ENCODE data around the gene WDR70. TPM values are rescaled to one million over a fixed set of nuclear protein-coding genes. Genes with fewer than 3 reads are reported as not detected.

Gene WDR70
- total RNA-seq, 2 donors from 2014 or later, result 34.2 to 36.1 TPM

DNA sequence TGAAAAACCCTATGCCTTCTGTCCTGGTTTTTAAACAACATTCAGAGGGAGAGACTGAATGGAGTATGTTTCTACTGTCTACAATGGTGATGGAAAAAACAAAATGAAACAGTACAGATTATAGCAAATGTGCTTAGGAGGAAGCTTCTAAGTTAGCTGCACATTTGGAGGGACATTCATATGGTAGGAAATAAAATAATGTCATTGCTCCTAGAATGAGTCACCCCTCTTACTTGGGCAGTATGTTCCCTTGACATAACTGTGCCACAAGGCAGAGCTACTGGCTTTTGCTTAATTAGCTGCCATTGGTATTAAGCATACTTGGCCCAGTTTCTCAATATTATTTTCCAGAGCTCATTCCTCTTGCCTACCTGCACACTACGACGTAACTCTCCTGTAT is 331.8 kb downstream of the WDR70 start:
- Mint-ChIP-seq H3K36me3 (ENCODE audit: low read depth) (no peaks in the 10 kb centered on the region), H3K9me3 (no peaks in the 10 kb centered on the region), H3K4me1 (no peaks in the 10 kb centered on the region), H3K4me3 (no peak overlapping the region), H3K27ac (no peak overlapping the region), H3K27me3 (ENCODE audit: insufficient read depth) (no peaks in the 10 kb centered on the region)
- no peak for DNase-seq
- H3K4me3 ChIP-seq (ENCODE audit: low read length), result no peak overlapping the region
- no peaks in the 10 kb centered on the region for H3K4me1 ChIP-seq (ENCODE audit: control insufficient read depth, insufficient read depth, low read length)
- TF ChIP-seq, protein P1, sequence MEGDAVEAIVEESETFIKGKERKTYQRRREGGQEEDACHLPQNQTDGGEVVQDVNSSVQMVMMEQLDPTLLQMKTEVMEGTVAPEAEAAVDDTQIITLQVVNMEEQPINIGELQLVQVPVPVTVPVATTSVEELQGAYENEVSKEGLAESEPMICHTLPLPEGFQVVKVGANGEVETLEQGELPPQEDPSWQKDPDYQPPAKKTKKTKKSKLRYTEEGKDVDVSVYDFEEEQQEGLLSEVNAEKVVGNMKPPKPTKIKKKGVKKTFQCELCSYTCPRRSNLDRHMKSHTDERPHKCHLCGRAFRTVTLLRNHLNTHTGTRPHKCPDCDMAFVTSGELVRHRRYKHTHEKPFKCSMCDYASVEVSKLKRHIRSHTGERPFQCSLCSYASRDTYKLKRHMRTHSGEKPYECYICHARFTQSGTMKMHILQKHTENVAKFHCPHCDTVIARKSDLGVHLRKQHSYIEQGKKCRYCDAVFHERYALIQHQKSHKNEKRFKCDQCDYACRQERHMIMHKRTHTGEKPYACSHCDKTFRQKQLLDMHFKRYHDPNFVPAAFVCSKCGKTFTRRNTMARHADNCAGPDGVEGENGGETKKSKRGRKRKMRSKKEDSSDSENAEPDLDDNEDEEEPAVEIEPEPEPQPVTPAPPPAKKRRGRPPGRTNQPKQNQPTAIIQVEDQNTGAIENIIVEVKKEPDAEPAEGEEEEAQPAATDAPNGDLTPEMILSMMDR (conservative IDR thresholded peaks at IDR 0.05), result no peak
- no peak overlapping the region for H3K27ac ChIP-seq (ENCODE audit: low read depth, low read length)
- no peaks in the 10 kb centered on the region for H3K36me3 ChIP-seq (ENCODE audit: control insufficient read depth, insufficient read depth, low read length)
- WGBS, 2 experiments (ENCODE audit: insufficient coverage in 1 of 2, insufficient read length in 1 of 2), result 92 to 100% methylated on average over 2 of the region's 2 CpGs
- H3K9me3 ChIP-seq (ENCODE audit: control insufficient read depth, low read length), result no peaks in the 10 kb centered on the region
- no peak overlapping the region for H3K9ac ChIP-seq (ENCODE audit: extremely low read depth, low read length, poor library complexity, severe bottlenecking)
- no peaks in the 10 kb centered on the region for H3K27me3 ChIP-seq (ENCODE audit: control insufficient read depth, insufficient read depth, low read length, poor library complexity, severe bottlenecking)

DNA sequence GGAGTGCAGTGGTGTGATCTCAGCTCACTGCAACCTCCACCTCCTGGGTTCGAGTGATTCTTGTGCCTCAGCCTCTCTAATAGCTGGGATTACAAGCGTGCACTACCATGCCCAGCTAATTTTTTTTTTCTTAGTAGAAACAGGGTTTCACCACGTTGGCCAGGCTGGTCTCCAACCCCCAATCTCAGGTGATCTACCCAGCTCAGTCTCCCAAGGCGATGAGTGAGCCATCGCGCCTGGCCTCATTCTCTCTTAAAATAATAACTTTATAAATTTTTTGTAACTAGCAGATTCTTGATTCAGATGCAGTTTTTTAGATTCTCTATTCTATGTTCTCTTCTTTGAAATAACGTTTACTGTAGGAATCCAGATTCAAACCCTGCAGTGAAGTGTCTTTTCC is 333.6 kb downstream of the WDR70 start:
- Histone ChIP-seq H3K4me1 (ENCODE audit: control insufficient read depth, insufficient read depth, low read length) (no peaks in the 10 kb centered on the region), H3K9ac (ENCODE audit: extremely low read depth, low read length, poor library complexity, severe bottlenecking) (no peak overlapping the region), H3K27ac (ENCODE audit: low read depth, low read length) (no peak overlapping the region), H3K36me3 (ENCODE audit: control insufficient read depth, insufficient read depth, low read length) (no peaks in the 10 kb centered on the region), H3K27me3 (ENCODE audit: control insufficient read depth, insufficient read depth, low read length, poor library complexity, severe bottlenecking) (no peaks in the 10 kb centered on the region), H3K4me3 (ENCODE audit: low read length) (no peak overlapping the region), H3K9me3 (ENCODE audit: control insufficient read depth, low read length) (no peaks in the 10 kb centered on the region)
- no peak for DNase-seq
- H3K27me3 Mint-ChIP-seq (ENCODE audit: insufficient read depth), result no peaks in the 10 kb centered on the region
- 87 to 100% methylated on average over 2 to 7 of the region's 7 CpGs for WGBS, 2 experiments (ENCODE audit: insufficient coverage in 1 of 2, insufficient read length in 1 of 2)
- TF ChIP-seq, protein P1 (conservative IDR thresholded peaks at IDR 0.05), result no peak
- no peaks in the 10 kb centered on the region for H3K36me3 Mint-ChIP-seq (ENCODE audit: low read depth)
- H3K4me3 Mint-ChIP-seq, result no peak overlapping the region
- H3K27ac Mint-ChIP-seq, result no peak overlapping the region
- H3K9me3 Mint-ChIP-seq, result no peaks in the 10 kb centered on the region
- peaks cover 4% of the 10 kb centered on the region for H3K4me1 Mint-ChIP-seq

DNA sequence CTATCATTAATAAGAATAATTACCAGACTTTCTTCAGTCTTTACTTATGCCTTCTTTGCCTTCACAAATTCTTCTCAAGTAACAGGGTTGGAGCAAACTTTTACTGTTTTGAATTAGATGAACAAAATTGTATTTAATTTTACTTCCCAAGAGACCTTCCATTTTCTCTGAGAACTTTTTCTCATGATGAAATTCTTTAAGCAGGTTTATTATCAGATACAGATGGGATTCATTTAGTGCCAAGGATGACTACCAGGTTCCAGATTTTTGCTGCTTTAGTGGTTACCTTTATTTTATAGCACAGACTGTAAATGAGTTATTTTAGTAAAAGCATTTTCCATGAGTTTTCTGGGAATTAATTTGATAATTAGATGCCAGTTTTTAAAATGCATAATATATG is 335.6 kb downstream of the WDR70 start:
- Mint-ChIP-seq H3K36me3 (ENCODE audit: low read depth) (no peaks in the 10 kb centered on the region), H3K27me3 (ENCODE audit: insufficient read depth) (no peaks in the 10 kb centered on the region), H3K4me1 (peaks cover 8% of the 10 kb centered on the region), H3K27ac (no peak overlapping the region), H3K4me3 (no peak overlapping the region), H3K9me3 (no peaks in the 10 kb centered on the region)
- TF ChIP-seq, protein P1 (conservative IDR thresholded peaks at IDR 0.05), result no peak
- Histone ChIP-seq H3K4me3 (ENCODE audit: low read length) (no peak overlapping the region), H3K27me3 (ENCODE audit: control insufficient read depth, insufficient read depth, low read length, poor library complexity, severe bottlenecking) (no peaks in the 10 kb centered on the region), H3K27ac (ENCODE audit: low read depth, low read length) (no peak overlapping the region), H3K4me1 (ENCODE audit: control insufficient read depth, insufficient read depth, low read length) (peaks cover 2% of the 10 kb centered on the region), H3K36me3 (ENCODE audit: control insufficient read depth, insufficient read depth, low read length) (no peaks in the 10 kb centered on the region), H3K9ac (ENCODE audit: extremely low read depth, low read length, poor library complexity, severe bottlenecking) (no peak overlapping the region), H3K9me3 (ENCODE audit: control insufficient read depth, low read length) (no peaks in the 10 kb centered on the region)
- DNase-seq, result no peak
